Calu3 (cell line): ENCODE results near the gene HYAL4. TPM values are rescaled to one million over a fixed set of nuclear protein-coding genes. Genes with fewer than 3 reads are reported as not detected.

Experiments used
- BruUV-seq: library from RNA; stranded (reverse); fragments of 400-500 nt; replicated peaks from 2 replicates; lab custom pipeline; 2021; lab: Mats Ljungman, UMichigan
- CTCF ChIA-PET: fragments of 300-600 bp; sonication (Branson Sonifier 250); formaldehyde crosslinking; loops from one replicate; lab custom pipeline; 2022; ENCODE audit warnings: antibody characterized with exemption; lab: Charles Lee
- DNase-seq: peaks from one replicate; pipeline ENCODE4 v3.0.0; 2022
- H3K27ac Mint-ChIP-seq: one replicate; pipeline ENCODE4 v1.8.0; 2022; ENCODE audit warnings: mixed read lengths; ENCODE audit not compliant: unreplicated experiment
- H3K27me3 Mint-ChIP-seq: one replicate; pipeline ENCODE4 v1.8.0; 2022; ENCODE audit warnings: mixed read lengths; ENCODE audit not compliant: unreplicated experiment
- H3K36me3 Mint-ChIP-seq: one replicate; pipeline ENCODE4 v1.8.0; 2022; ENCODE audit warnings: mild to moderate bottlenecking, moderate library complexity, mixed read lengths; ENCODE audit not compliant: insufficient read depth, unreplicated experiment
- H3K4me1 Mint-ChIP-seq: one replicate; pipeline ENCODE4 v1.8.0; 2022; ENCODE audit warnings: mild to moderate bottlenecking, low read depth, mixed read lengths; ENCODE audit not compliant: unreplicated experiment
- H3K4me3 Mint-ChIP-seq: one replicate; pipeline ENCODE4 v1.8.0; 2022; ENCODE audit warnings: mild to moderate bottlenecking, low read depth, moderate library complexity, mixed read lengths; ENCODE audit not compliant: unreplicated experiment
- H3K9me3 Mint-ChIP-seq: one replicate; pipeline ENCODE4 v1.8.0; 2022; ENCODE audit warnings: low read depth, mixed read lengths; ENCODE audit not compliant: unreplicated experiment
- intact Hi-C: fragments of 100-400 bp; cut with micrococcal nuclease; formaldehyde crosslinking; loops from one replicate; pipeline ENCODE4 v1.10.0; 2022; ENCODE audit not compliant: unreplicated experiment
- total RNA-seq: library from RNA; stranded (reverse); gene quantifications from 2 replicates; pipeline ENCODE4 v1.2.3, GENCODE V29; 2022
- TF ChIP-seq, protein P1 (sequence below): fragments of 200-600 bp; IDR thresholded peaks from one replicate; pipeline ENCODE4 v1.8.0; 2022; ENCODE audit warnings: antibody characterized with exemption; ENCODE audit not compliant: unreplicated experiment

HYAL4 gene
- total RNA-seq, 1 experiment from 2014 or later, result not detected

DNA sequence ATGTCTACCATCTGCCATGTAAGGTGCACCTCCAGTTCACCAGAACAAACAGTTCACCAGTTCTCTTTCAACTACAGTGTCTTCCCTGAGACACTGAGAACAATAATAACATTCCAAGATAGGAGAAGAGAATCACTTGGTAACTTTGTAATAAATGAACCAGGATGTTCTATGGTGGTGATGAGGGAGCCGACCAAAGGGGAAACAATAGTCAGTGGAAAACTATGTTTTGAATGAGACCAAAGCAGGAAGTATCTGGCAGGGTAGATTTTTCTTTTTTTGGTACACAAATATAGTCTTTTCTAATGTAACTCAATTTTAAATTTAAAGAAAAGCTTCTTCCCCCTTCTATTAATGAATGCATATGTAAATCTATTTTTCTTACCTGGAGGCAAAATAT lies 20.0 kb downstream of the HYAL4 start:
- no TSS peak for BruUV-seq
- Mint-ChIP-seq H3K4me1 (peaks cover 29% of the 10 kb centered on the region), H3K4me3 (no peak overlapping the region), H3K27ac (no peak overlapping the region), H3K9me3 (no peaks in the 10 kb centered on the region), H3K36me3 (no peaks in the 10 kb centered on the region), H3K27me3 (peaks cover 15% of the 10 kb centered on the region)
- TF ChIP-seq, protein P1, sequence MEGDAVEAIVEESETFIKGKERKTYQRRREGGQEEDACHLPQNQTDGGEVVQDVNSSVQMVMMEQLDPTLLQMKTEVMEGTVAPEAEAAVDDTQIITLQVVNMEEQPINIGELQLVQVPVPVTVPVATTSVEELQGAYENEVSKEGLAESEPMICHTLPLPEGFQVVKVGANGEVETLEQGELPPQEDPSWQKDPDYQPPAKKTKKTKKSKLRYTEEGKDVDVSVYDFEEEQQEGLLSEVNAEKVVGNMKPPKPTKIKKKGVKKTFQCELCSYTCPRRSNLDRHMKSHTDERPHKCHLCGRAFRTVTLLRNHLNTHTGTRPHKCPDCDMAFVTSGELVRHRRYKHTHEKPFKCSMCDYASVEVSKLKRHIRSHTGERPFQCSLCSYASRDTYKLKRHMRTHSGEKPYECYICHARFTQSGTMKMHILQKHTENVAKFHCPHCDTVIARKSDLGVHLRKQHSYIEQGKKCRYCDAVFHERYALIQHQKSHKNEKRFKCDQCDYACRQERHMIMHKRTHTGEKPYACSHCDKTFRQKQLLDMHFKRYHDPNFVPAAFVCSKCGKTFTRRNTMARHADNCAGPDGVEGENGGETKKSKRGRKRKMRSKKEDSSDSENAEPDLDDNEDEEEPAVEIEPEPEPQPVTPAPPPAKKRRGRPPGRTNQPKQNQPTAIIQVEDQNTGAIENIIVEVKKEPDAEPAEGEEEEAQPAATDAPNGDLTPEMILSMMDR, result no peak
- CTCF ChIA-PET, result interaction anchor here (0.6 to 2.1 kb wide), 5 partner anchors 47 to 183 kb away, joined by 3 to 28 read pairs (median 4); no protein-coding TSS in a partner anchor
- DNase-seq, result no peak
- intact Hi-C loops, result loop anchor here (1.0 to 2.0 kb wide), 4 partner anchors 8 to 230 kb away; no protein-coding TSS in a partner anchor

GRCh38 chr7:123865517-123866117 lies 20.6 kb downstream of the HYAL4 start:
- H3K4me3 Mint-ChIP-seq, result no peak overlapping the region
- peak; percentile 69 for DNase-seq
- TF ChIP-seq, protein P1, result peak; percentile 59
- no TSS peak for BruUV-seq
- H3K27ac Mint-ChIP-seq, result no peak overlapping the region
- no peaks in the 10 kb centered on the region for H3K36me3 Mint-ChIP-seq
- H3K4me1 Mint-ChIP-seq, result peaks cover 29% of the 10 kb centered on the region
- intact Hi-C loops, result loop anchor here (1.0 to 2.0 kb wide), 4 partner anchors 8 to 231 kb away; no protein-coding TSS in a partner anchor
- CTCF ChIA-PET, result interaction anchor here (0.8 to 2.1 kb wide), 4 partner anchors 68 to 183 kb away, joined by 4 to 28 read pairs (median 6); no protein-coding TSS in a partner anchor
- peaks cover 15% of the 10 kb centered on the region for H3K27me3 Mint-ChIP-seq
- no peaks in the 10 kb centered on the region for H3K9me3 Mint-ChIP-seq

- no TSS peak for BruUV-seq
- DNase-seq, result no peak
- CTCF ChIA-PET, result no interaction called here
- intact Hi-C loops, result no loop called here
- H3K9me3 Mint-ChIP-seq, result no peaks in the 10 kb centered on the region
- H3K4me1 Mint-ChIP-seq, result peaks cover 31% of the 10 kb centered on the region
- peaks cover 15% of the 10 kb centered on the region for H3K27me3 Mint-ChIP-seq
- no peaks in the 10 kb centered on the region for H3K36me3 Mint-ChIP-seq
- TF ChIP-seq, protein P1, result no peak
- H3K27ac Mint-ChIP-seq, result no peak overlapping the region
- H3K4me3 Mint-ChIP-seq, result no peak overlapping the region
Observed at GRCh38 chr7:123867225-123867624, 22.3 kb downstream of the HYAL4 start.

DNA sequence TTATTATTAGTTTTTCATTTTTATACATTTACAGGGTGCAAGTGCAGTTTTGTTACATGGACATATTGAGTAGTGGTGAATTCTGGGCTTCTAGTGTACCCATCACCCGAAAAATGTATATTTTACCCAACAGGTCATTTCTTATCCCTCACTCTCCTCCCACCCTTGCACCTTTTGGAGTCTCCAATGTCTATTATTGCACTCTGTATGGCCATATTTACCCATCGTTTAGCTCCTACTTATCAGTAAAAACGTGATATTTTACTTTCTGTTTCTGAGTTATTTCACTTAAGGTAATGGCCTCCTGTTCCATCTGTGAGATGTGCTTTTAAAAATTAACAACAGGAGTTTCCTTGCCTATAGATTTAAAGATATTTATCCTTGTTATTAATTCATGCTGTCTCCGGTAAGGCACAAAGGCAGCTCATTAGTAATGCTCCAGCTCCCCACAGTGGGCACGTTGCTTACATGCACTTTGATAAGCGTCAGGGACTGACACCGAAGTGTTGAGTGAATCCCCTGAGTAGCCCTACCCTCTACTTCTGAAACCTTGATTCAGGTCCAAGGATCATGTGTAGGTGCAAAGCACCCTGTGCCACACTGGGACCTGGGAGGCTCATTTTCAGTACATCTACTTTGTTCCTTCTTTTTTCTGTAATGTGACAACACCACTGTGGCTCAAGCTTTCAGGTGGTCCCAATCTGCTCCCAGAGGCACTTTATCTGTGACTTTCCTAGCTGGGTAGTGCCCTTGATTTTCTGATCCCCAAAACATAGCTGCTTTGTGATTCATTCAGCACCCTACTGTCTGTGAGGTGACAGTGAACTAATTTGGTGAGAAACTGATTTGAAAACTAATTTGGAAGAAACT lies 27.3 kb downstream of the HYAL4 start:
- CTCF ChIA-PET, result interaction anchor here (0.7 to 3.5 kb wide), 9 partner anchors 66 to 505 kb away, joined by 3 to 19 read pairs (median 4); no protein-coding TSS in a partner anchor
- TF ChIP-seq, protein P1, result peak; percentile 52
- DNase-seq, result peak; percentile 68
- intact Hi-C loops, result loop anchor here (1.0 to 2.0 kb wide), 5 partner anchors 75 to 377 kb away; no protein-coding TSS in a partner anchor
- H3K36me3 Mint-ChIP-seq, result no peaks in the 10 kb centered on the region
- H3K4me3 Mint-ChIP-seq, result no peak overlapping the region
- no TSS peak for BruUV-seq
- no peak overlapping the region for H3K27ac Mint-ChIP-seq
- no peaks in the 10 kb centered on the region for H3K9me3 Mint-ChIP-seq
- H3K4me1 Mint-ChIP-seq, result peaks cover 23% of the 10 kb centered on the region
- H3K27me3 Mint-ChIP-seq, result no peaks in the 10 kb centered on the region
